ENCODE measurements around the gene CTDSPL. TPM values are rescaled to one million over a fixed set of nuclear protein-coding genes. Genes with fewer than 3 reads are reported as not detected.

Gene CTDSPL
- total and polyA plus RNA-seq, 2 of the 13 experiments (the other 11 are each of a cell fraction or from before 2014, with no cell fraction given): 26.1 to 142 TPM

GRCh38 chr3:38004415-38005075 is 142.9 kb downstream of the CTDSPL start (continued):
- TF ChIP-seq EED (CRISPR knock-in tag; IDR thresholded peaks at IDR 0.05): no peak
- TF ChIP-seq CC2D1A (CRISPR knock-in tag; IDR thresholded peaks at IDR 0.05): no peak
- TF ChIP-seq ZNF598 (CRISPR knock-in tag; IDR thresholded peaks at IDR 0.05; ENCODE audit: borderline replicate concordance): 0 out of 2 replicates have a peak, but pooled peaks have one; percentile 42
- 0 out of 2 replicates have a peak, but pooled peaks have one; percentile 48 for TF ChIP-seq TOE1 (CRISPR knock-in tag; IDR thresholded peaks at IDR 0.05)
- TF ChIP-seq NFKB2 (CRISPR knock-in tag; IDR thresholded peaks at IDR 0.05; ENCODE audit: borderline replicate concordance): peak; percentile 71; the same call in 1 of the 2 replicates
- TF ChIP-seq SAFB2 (CRISPR knock-in tag; IDR thresholded peaks at IDR 0.05; ENCODE audit: borderline replicate concordance, low read depth): 0 out of 2 replicates have a peak, but pooled peaks have one; percentile 80
- TF ChIP-seq KLF13 (CRISPR knock-in tag; IDR thresholded peaks at IDR 0.05): no peak
- TF ChIP-seq SUZ12 (IDR thresholded peaks at IDR 0.05; ENCODE audit: low read depth, low read length): no peak
- TF ChIP-seq SKIL (CRISPR knock-in tag; IDR thresholded peaks at IDR 0.05; ENCODE audit: borderline replicate concordance): peak; percentile 75
- TF ChIP-seq ZNF501 (CRISPR knock-in tag; IDR thresholded peaks at IDR 0.05): peak; percentile 32; the same call in 1 of the 2 replicates
- TF ChIP-seq MAZ (IDR thresholded peaks at IDR 0.05; ENCODE audit: borderline replicate concordance, low read depth, low read length): no peak
- TF ChIP-seq MAZ (CRISPR knock-in tag; IDR thresholded peaks at IDR 0.05; ENCODE audit: low read depth): peak; percentile 14; the same call in 1 of the 2 replicates
- peak; percentile 89; the same call in 1 of the 2 replicates for TF ChIP-seq ZNF792 (CRISPR knock-in tag; IDR thresholded peaks at IDR 0.05)
- TF ChIP-seq MBNL3 (CRISPR knock-in tag; conservative IDR thresholded peaks at IDR 0.05): no peak
- TF ChIP-seq, protein P1, sequence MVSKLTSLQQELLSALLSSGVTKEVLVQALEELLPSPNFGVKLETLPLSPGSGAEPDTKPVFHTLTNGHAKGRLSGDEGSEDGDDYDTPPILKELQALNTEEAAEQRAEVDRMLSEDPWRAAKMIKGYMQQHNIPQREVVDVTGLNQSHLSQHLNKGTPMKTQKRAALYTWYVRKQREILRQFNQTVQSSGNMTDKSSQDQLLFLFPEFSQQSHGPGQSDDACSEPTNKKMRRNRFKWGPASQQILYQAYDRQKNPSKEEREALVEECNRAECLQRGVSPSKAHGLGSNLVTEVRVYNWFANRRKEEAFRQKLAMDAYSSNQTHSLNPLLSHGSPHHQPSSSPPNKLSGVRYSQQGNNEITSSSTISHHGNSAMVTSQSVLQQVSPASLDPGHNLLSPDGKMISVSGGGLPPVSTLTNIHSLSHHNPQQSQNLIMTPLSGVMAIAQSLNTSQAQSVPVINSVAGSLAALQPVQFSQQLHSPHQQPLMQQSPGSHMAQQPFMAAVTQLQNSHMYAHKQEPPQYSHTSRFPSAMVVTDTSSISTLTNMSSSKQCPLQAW (CRISPR knock-in tag; IDR thresholded peaks at IDR 0.05): no peak
- TF ChIP-seq NR0B2 (CRISPR knock-in tag; IDR thresholded peaks at IDR 0.05): no peak
- TF ChIP-seq ZNF205 (CRISPR knock-in tag; IDR thresholded peaks at IDR 0.05): peak; percentile 86
- TF ChIP-seq ZNF207 (IDR thresholded peaks at IDR 0.05; ENCODE audit: borderline replicate concordance): peak; percentile 90; the same call in 1 of the 2 replicates
- TF ChIP-seq ZNF383 (CRISPR knock-in tag; IDR thresholded peaks at IDR 0.05; ENCODE audit: borderline replicate concordance): no peak
- TF ChIP-seq ZNF441 (CRISPR knock-in tag; IDR thresholded peaks at IDR 0.05; ENCODE audit: borderline replicate concordance): no peak
- TF ChIP-seq ZNF724P (CRISPR knock-in tag; IDR thresholded peaks at IDR 0.05; ENCODE audit: borderline replicate concordance): no peak
- TF ChIP-seq, protein P2, sequence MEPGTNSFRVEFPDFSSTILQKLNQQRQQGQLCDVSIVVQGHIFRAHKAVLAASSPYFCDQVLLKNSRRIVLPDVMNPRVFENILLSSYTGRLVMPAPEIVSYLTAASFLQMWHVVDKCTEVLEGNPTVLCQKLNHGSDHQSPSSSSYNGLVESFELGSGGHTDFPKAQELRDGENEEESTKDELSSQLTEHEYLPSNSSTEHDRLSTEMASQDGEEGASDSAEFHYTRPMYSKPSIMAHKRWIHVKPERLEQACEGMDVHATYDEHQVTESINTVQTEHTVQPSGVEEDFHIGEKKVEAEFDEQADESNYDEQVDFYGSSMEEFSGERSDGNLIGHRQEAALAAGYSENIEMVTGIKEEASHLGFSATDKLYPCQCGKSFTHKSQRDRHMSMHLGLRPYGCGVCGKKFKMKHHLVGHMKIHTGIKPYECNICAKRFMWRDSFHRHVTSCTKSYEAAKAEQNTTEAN (CRISPR knock-in tag; conservative IDR thresholded peaks at IDR 0.05): peak; percentile 87
- TF ChIP-seq ZNF326 (CRISPR knock-in tag; IDR thresholded peaks at IDR 0.05; ENCODE audit: borderline replicate concordance): no peak
- TF ChIP-seq MLLT10 (CRISPR knock-in tag; IDR thresholded peaks at IDR 0.05): no peak
- TF ChIP-seq ZNF761 (CRISPR knock-in tag; conservative IDR thresholded peaks at IDR 0.05): no peak
- TF ChIP-seq ZNF510 (CRISPR knock-in tag; IDR thresholded peaks at IDR 0.05; ENCODE audit: low read depth): peak; percentile 43; the same call in 1 of the 2 replicates

Data from HepG2 (cell line).